Endothelial cell (in vitro differentiated cells): Measurements from ENCODE around the gene VTI1A. TPM values are rescaled to one million over a fixed set of nuclear protein-coding genes. Genes with fewer than 3 reads are reported as not detected.

ENCODE experiments used
- DNase-seq: peaks from one replicate; pipeline ENCODE4 v3.0.0; 2021; ENCODE audit warnings: low spot score
- H3K27ac Mint-ChIP-seq: one replicate; pipeline ENCODE4 v1.8.0; 2021; ENCODE audit warnings: mixed read lengths, inconsistent platforms; ENCODE audit not compliant: unreplicated experiment
- H3K27me3 Mint-ChIP-seq: one replicate; pipeline ENCODE4 v1.8.0; 2021; ENCODE audit warnings: mild to moderate bottlenecking, moderate library complexity, mixed read lengths, inconsistent platforms; ENCODE audit not compliant: unreplicated experiment
- H3K36me3 Mint-ChIP-seq: one replicate; pipeline ENCODE4 v1.8.0; 2021; ENCODE audit warnings: mild to moderate bottlenecking, low read depth, mixed read lengths, inconsistent platforms; ENCODE audit not compliant: unreplicated experiment
- H3K4me1 Mint-ChIP-seq: one replicate; pipeline ENCODE4 v1.8.0; 2021; ENCODE audit warnings: mild to moderate bottlenecking, mixed read lengths, inconsistent platforms; ENCODE audit not compliant: unreplicated experiment
- H3K4me3 Mint-ChIP-seq: one replicate; pipeline ENCODE4 v1.8.0; 2021; ENCODE audit warnings: mild to moderate bottlenecking, mixed read lengths, inconsistent platforms; ENCODE audit not compliant: unreplicated experiment
- H3K9me3 Mint-ChIP-seq: one replicate; pipeline ENCODE4 v1.8.0; 2021; ENCODE audit warnings: mixed read lengths, inconsistent platforms; ENCODE audit not compliant: unreplicated experiment
- CTCF ChIP-seq: fragments of 200-600 bp; sonication (generic); IDR thresholded peaks from one replicate; pipeline ENCODE4 v1.5.0; 2021; ENCODE audit warnings: antibody characterized with exemption; ENCODE audit not compliant: unreplicated experiment
- total RNA-seq: library from RNA; stranded (reverse); fragmentation: NEBNext Ultra II Directional; extraction: Animal tissue kit (Norgen Biotek cat#: 25700); gene quantifications from one replicate; pipeline ENCODE4 v1.2.1, GENCODE V29; 2021; ENCODE audit not compliant: unreplicated experiment

The VTI1A gene
- total RNA-seq, 1 donor from 2014 or later: 35.4 TPM

GRCh38 chr10:112799038-112799437 lies 352.0 kb downstream of the VTI1A start:
- Mint-ChIP-seq H3K27ac (no peak overlapping the region), H3K4me3 (no peak overlapping the region), H3K36me3 (no peaks in the 10 kb centered on the region), H3K9me3 (no peaks in the 10 kb centered on the region), H3K4me1 (no peaks in the 10 kb centered on the region), H3K27me3 (peaks cover 2% of the 10 kb centered on the region)
- no peak for TF ChIP-seq CTCF
- DNase-seq: no peak

GRCh38 chr10:112799726-112800510 lies 352.9 kb downstream of the VTI1A start:
- peaks cover 2% of the 10 kb centered on the region for H3K27me3 Mint-ChIP-seq
- no peak for DNase-seq
- no peak overlapping the region for H3K27ac Mint-ChIP-seq
- no peak overlapping the region for H3K4me3 Mint-ChIP-seq
- no peaks in the 10 kb centered on the region for H3K9me3 Mint-ChIP-seq
- no peak for TF ChIP-seq CTCF
- H3K4me1 Mint-ChIP-seq: peaks cover 4% of the 10 kb centered on the region
- H3K36me3 Mint-ChIP-seq: no peaks in the 10 kb centered on the region

GRCh38 chr10:112801004-112801403 lies 354.0 kb downstream of the VTI1A start:
- Mint-ChIP-seq H3K36me3 (no peaks in the 10 kb centered on the region), H3K4me3 (no peak overlapping the region), H3K27me3 (peaks cover 2% of the 10 kb centered on the region), H3K4me1 (peaks cover 4% of the 10 kb centered on the region), H3K27ac (no peak overlapping the region), H3K9me3 (no peaks in the 10 kb centered on the region)
- TF ChIP-seq CTCF: no peak
- no peak for DNase-seq

GRCh38 chr10:112801748-112802147 lies 354.7 kb downstream of the VTI1A start:
- H3K4me1 Mint-ChIP-seq: peaks cover 4% of the 10 kb centered on the region
- no peak overlapping the region for H3K27ac Mint-ChIP-seq
- no peak for TF ChIP-seq CTCF
- DNase-seq: no peak
- no peaks in the 10 kb centered on the region for H3K9me3 Mint-ChIP-seq
- no peak overlapping the region for H3K4me3 Mint-ChIP-seq
- no peaks in the 10 kb centered on the region for H3K36me3 Mint-ChIP-seq
- H3K27me3 Mint-ChIP-seq: peaks cover 2% of the 10 kb centered on the region

GRCh38 chr10:112802411-112803022 lies 355.5 kb downstream of the VTI1A start:
- no peak for DNase-seq
- no peak overlapping the region for H3K4me3 Mint-ChIP-seq
- H3K9me3 Mint-ChIP-seq: no peaks in the 10 kb centered on the region
- no peak for TF ChIP-seq CTCF
- peaks cover 4% of the 10 kb centered on the region for H3K27me3 Mint-ChIP-seq
- no peaks in the 10 kb centered on the region for H3K36me3 Mint-ChIP-seq
- H3K4me1 Mint-ChIP-seq: peaks cover 8% of the 10 kb centered on the region
- no peak overlapping the region for H3K27ac Mint-ChIP-seq
